HG03064 (cell line): ENCODE data around the gene ANKS6.

Experiments
- ATAC-seq: cut with Tn5 transposase; IDR thresholded peaks from one replicate; pipeline ENCODE4 v1.9.1; 2021; ENCODE audit warnings: low read depth; ENCODE audit not compliant: unreplicated experiment

Gene ANKS6

DNA sequence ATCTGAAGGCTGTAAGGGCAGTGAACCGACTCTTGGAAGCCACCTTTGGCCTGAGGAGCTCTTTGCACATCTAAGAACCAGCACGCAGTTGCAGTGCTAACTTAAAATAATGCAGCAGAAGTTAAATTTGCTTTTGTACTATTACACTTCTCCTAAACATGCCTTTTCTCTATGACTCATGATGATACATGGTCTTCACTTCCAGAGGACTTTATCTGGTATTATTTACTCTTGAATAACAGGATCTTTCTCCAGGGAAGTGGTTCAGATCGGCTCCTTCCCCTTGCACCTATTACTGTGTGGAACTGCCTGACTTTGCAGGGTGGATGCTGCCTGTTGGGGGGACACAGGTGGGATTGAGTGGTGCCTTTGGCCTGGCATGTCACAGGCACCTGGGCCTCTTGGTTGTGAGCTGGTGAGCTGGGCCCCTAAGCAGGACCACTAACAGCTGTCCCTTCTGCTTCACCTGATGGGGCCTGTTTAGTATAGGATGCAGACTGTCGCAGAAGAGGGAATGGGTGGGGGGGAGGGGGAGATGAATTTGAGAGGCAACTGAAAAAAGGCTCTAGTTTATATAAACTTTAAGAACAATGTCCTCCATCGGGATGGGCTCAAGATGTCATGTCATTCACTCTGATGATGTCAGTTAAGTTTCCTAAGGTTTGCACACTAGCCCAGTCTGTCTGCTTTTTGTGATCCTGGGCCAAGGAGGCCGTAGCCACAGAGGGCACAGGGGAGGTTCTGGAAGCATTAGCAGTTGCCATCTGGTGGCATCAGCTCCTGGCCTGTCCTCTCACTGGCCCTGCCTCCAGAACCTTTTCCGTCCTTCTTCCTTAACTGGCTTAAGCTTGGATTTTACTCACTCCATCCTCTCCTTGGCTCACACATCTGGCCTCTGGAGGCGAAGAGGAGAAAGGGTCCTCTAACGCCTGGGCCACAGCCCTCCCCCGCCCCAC, 53.8 kb downstream of the ANKS6 start:
- no peak for ATAC-seq

DNA sequence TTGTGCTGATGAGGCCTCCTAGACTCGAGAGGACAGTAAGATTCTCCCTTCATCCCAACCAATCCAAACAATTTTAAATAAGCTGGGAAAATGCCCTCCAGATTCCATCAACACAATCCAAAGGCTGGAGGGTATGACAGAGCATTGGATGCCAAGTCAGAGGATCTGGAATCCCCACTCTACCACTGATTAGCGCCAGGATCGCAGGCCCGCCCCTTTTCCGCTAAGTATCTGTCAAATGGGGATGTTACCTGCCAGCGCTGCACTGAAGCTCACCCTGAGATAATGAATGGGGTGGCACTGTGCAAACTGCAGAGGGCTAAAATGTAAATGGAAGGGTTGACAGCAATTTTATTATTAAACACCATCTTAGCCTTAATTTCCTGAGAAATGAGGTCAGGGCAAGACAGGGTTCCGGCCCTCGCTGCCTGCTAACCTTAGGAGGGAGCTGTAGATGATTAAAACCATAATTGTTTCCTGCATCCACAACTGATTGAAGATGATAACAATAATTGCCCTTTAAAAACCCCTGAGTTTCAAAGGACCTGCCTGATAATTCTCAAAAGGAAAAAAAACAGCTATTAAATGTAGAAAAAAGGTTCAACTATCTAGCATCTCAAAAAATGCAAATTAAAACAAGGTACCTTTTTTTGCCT, 56.0 kb downstream of the ANKS6 start:
- ATAC-seq = no peak

DNA sequence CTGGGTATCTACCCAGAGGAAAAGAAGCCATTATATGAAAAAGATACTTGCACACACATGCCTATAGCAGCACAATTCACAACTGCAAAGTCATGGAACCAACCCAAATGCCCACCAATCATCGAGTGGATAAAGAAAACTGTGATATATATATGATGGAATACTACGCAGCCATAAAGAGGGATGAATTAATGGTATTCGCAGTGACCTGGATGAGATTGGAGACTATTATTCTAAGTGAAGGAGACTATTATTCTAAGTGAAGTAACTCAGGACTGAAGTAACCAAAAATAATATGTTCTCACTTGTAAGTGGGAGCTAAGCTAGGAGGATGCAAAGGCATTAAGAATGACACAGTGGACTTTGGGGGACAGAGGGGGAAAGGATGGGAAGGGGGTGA, 57.6 kb downstream of the ANKS6 start:
- no peak for ATAC-seq

DNA sequence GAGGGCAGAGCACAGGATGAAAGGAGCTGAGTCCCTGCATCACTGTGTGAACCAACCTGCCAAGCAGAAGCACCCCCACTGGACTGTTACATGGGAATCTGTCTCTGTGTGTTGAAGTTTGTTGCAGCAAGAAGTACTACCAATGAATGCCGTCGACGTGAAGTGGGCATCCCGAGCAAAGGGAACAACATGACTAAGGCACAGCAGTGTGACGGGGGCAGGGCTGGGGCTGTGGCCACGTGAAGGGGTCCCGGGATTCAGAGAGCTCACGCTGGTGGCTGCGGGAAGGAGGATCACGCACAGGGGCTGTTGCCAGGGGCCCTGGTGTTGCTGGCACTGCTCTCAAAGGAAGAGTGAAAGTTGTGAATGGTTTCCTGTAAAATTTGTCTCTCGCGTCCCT, 60.1 kb downstream of the ANKS6 start:
- ATAC-seq = no peak

DNA sequence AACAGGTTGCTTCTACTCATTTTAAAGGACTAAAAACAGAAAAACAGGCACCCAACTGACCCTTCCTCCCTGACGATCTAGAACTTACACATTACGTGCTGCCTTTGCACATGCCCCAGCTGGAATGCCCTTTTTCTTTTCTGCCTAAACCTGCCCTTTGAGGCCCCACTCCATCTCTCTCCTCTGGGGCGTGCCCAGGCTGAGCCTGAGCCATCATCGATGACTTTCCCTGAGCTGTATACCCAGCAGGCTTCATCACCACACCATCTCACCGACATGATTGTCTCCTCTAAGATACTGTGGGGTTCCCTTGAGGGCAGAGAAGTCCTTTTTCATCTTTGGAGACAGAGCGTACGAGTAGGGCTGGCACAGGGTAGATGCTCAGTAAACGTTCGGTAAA, 63.6 kb downstream of the ANKS6 start:
- ATAC-seq = no peak

DNA sequence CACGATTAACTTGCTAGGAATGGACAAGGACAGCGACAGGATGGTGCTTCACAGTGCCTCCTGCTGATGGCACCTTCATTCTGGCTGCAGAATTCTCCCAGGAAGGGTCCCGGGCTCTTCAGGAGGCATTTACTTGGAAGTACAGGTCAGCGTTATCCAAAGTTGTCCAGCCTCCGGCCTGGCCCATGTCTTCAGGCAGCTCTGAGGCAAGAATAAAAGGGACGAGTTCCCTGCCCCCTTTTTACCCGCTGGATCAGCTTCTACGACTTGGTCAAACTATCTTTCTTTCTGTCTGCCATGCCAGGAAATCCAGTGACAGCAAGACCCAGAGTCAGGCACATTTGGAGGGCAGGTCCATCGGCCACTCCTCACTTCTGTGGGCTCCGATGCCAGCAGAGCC, 64.3 kb downstream of the ANKS6 start:
- ATAC-seq = no peak

DNA sequence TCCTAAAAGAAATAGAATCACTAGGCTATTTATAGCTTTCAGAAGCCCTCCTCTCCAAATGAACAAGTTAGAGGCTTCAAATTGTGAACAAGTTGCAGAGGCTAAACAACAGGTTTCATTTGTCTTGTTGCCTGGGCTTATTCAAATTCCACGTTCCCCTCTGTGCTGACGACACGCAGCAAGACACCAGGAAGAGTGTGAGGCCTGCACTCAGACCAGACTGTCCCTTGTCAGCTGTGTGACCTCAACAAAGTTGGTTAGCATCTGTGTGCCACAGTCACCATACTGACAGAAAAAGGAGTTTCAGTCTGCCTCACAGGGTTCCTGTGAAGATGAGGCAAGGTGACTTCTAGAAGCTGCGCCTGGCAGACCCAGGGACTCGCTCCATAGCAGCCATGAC, 65.5 kb downstream of the ANKS6 start:
- ATAC-seq = no peak

DNA sequence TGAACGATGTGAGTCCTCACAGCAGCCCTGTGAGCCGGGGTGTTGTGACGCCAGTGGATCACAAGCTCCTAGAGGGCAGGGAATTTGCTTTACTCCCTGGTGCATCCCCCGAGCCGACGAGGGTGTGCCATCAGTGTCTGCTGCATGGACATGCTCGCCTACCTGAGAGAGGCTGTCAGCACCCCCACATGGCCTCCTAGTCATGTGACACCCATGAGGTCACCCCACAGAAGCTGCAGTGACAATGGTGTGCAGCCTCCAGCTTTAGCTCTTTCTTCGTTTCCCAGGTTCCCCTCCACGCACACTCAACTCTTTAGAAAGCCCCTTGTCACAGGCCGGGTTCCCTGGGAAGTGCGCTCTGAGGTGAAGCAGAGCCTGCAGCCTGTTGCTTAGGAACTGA, 67.9 kb downstream of the ANKS6 start:
- ATAC-seq = no peak

- ATAC-seq = no peak
These were observed 68.9 kb downstream of the ANKS6 start for GRCh38 chr9:98727428-98727827.

DNA sequence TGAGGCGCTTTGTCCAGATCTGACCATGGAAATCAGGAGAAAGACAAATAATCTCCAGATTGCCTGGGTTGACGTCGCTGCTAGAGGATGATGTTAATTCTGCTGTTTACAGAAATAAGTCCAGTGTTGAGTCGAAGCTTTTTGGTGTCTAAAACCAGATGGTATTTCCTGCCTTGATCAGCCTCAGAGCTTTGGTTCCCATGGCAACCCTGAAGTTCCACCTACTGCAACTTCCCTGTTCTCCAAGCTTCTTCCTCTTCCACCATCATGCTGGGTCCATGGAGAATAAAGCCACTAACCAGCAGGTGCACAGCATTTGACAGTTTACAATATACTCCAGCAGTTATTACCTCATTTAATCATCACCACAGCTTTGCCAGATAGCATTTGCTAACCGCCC, 69.6 kb downstream of the ANKS6 start:
- no peak for ATAC-seq

DNA sequence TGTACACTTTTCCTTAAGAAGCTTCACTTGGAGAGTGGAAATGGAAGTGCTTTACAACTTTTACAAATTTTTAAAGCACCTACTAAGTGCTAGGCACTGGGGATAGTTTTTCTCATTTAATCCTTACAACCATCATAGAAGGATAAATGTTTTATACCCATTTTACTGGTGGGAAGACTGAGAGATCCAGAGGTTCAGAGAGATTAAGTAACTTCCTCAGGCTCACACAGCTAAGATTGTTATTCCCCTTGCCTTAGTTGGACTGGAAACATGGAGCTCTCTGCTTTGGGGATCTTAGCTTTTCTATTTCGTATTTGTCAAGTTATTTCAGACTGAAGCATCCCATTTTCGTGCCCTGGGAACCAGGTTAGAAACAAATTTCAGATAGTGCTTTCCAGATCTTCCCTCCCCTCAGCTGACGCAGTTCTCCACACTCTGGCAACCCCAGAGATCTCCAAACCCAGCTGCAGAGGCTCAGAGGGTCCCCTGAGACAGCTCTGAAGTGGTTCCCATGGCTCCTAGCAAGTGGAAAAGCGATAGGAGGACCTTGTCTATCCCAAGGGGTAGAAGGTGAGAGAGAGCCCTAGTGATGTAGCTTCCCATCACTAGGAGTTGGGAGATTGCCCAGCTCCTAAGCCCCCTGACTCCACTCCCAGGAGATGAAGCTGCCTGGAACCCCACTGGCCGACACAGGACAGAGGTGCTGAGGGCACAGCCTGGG, 71.4 kb downstream of the ANKS6 start:
- ATAC-seq = no peak

- ATAC-seq = no peak
These were observed 74.7 kb downstream of the ANKS6 start for GRCh38 chr9:98721643-98722042.

DNA sequence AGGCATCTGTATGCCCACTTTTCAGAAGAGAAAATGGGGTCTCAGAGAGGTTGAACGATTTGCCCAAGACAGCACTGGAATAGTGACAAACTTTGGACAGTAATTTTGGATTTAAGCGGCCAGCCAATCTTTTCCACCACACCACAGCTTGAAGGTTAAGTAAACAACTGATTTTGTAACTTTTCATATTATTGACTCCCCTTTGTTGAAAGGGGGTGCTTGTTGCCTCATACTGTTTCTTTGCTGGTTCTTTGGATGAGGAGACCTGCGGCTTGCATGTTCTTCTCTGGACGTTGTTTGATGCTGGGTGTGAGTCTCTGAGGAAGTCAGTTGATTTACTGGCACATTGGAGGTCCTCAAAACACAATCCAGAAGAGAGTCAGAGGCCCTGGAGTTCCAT, 76.0 kb downstream of the ANKS6 start:
- ATAC-seq = no peak

GRCh38 chr9:98719055-98719454, 77.3 kb downstream of the ANKS6 start:
- ATAC-seq = no peak

GRCh38 chr9:98714833-98715232, 81.5 kb downstream of the ANKS6 start:
- ATAC-seq = no peak

- ATAC-seq = no peak
These were observed 83.4 kb downstream of the ANKS6 start for GRCh38 chr9:98712987-98713386.

DNA sequence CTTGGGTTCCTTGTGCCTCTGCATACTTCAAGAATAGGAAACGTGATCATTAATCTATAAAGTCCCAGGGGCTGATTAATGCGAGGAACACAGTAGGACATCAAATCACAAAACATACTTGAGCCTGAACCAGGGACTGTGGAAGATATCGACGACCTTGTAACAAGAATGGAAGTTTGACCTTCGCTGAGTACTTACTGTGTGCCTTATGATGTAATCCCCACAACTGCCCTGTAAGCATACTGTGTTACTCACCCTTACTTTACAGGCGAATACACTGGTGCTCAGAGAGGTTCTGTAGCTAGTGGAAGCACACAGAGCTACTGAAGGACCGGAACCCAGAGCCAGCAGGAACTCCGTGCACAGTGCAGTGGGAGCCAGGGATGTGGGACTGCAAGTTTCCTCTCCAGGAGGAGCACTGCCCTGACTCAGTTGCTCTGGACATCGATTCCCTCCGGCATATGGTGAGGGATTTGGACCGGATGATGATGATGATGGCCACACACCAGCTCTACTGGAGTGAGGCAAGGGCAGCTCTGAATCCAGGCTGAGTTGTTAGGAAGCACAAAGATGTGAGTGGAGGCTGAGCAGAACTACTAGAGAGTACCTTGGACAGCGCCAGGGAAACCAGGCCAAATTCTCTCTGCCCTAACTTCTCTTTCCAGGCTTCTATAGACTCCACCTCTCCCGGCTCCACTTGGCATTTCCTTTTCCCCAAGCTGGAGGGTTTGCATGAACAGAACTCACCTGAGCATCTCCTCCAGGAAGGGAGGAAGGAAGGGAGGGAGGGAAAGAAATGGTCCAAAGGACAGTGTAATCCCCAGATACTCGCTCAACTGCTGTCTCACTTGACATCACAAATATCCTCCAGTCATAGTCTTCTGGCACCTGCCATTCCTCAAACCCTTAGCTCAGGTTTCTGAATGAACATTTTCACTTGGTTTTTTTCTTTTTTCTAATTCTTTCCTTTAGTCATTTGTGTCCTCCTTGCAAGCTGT, 86.1 kb downstream of the ANKS6 start:
- no peak for ATAC-seq

DNA sequence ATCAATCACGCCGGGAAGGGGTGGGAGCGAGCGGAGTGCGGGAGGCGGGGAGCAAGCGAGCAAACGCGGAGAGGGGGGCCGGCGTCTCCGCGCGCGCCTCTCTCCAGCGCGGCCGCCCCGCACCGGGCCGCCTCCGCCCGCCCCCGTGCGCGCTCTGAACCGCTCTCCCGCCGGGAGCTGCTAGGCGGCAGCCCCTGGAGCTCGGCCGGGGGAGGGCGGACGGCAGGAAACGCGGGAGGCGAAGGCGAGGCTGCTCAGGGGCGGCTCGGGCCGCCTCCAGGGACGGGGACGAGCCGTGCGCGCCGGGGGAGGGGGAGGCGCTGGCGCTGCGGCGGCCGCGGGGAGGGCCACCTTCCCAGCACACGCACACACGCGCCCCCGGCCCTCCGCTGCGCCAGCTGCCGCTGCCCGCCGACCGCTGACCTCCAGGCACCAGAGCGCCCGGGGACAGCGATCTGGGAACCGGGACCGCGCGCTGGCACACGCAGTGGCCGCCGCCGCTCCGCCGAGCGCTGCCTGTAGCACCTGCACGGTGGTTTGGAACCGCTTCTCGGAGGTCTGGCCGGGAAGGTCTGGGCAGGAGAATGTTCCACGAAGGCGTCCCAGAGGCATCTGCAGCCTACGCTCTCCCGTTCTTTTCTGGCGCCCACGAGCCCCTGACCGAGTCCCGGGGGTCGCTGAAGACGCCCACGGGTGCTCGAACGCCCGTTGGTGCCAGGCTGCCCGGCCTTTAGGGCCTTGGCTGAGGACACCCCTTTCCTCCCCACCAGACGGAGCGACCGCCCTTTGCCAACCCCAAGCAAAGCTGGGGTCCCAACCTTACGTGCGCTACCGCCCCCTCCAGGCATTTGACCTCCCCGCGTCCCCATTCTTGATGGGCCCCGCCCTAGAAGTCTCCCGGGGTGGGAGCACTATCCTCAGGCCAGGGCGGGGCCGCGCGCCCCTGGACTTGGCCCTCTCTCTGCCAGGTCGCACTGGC, 87.1 kb downstream of the ANKS6 start, which contains the start of gene GABBR2:
GABBR2 (minus strand) TSS at position 3 of the 979 bp plus-strand sequence. CDS start 198 bp downstream, outside the sequence.
- no peak for ATAC-seq
